COR-L47 (cell line): ENCODE data around the gene EFNB2.

Source experiments
- DNase-seq: peaks from one replicate; lab custom pipeline; 2025; lab: John Stamatoyannopoulos, UW

The EFNB2 gene

DNA sequence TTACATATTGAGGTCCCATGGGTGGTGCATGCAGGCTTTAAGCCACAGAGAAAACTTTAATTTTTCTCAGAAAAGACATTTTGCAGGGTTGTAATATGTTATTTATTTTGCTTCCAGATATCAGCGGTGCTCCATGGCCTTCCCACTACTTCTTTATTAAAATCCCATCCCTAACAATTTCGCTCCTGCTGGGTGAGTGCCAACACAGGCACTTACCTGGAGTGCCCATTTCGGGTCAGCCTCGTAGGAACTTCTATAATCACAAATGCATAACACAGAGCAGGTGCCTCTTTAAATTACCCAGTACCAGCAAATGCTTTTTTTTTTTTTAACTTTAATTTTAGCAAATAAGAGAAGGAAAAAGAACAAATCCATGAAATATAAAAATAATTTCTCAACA, 86.4 kb downstream of the EFNB2 start:
- no peak for DNase-seq

GRCh38 chr13:106445996-106446395, 89.5 kb downstream of the EFNB2 start:
- no peak for DNase-seq

DNA sequence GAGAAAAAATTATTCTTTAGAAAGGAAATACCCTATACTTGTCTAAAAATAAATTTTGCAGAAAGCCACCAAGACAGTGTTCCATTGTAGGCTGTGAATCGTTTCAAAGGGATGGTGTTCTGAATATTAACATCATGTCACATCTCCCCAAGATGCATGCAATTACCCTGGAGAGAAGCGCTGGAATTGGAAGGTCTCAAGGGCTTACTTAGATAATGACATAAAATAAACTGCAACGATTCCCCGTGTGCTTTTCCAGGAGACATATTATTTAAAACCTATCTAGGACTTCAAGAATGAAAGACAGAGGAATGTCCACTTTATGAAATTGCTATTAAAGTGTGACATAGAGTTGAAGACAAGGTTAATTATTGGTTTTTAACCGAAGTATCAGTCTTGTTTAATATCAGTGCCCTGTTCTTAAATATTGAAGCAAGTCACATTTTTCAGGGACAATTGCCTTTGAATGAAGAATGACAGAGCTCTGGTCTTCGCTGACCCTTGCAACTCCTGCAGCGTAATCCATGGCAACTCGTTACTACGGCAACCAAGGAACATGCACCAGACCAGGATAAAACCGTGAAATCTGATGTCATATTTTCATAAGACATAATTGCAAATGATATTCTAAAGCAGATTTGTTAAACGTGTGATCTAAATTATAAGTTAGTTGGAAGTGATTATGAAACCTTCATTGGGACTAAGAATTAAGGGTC, 91.7 kb downstream of the EFNB2 start:
- no peak for DNase-seq

GRCh38 chr13:106440866-106441265, 94.6 kb downstream of the EFNB2 start:
- DNase-seq = no peak
